WTC11 (cell line): ENCODE data around the gene FOXE1. TPM values are rescaled to one million over a fixed set of nuclear protein-coding genes. Genes with fewer than 3 reads are reported as not detected.

Source experiments
- ATAC-seq: fragments of 200-7000 bp; cut with Tn5 transposase; 2 replicates; pipeline ENCODE4 v1.10.0; 2021; ENCODE audit warnings: mild to moderate bottlenecking, moderate library complexity
- CTCF ChIA-PET: fragments of 300-600 bp; sonication (Branson Sonifier 250); formaldehyde crosslinking; loops from one replicate; lab custom pipeline; 2021; ENCODE audit warnings: antibody characterized with exemption; lab: Charles Lee
- POLR2A ChIA-PET: fragments of 350-600 bp; sonication (Branson Sonifier 250); formaldehyde crosslinking; loops from one replicate; lab custom pipeline; 2021; ENCODE audit warnings: antibody characterized with exemption; lab: Charles Lee
- DNase-seq: peaks from one replicate; pipeline ENCODE4 v3.0.0; 2021; ENCODE audit warnings: low spot score
- H3K27ac Mint-ChIP-seq: 2 replicates; pipeline ENCODE4 v1.8.0; 2021; ENCODE audit warnings: mixed read lengths
- H3K27me3 Mint-ChIP-seq: 2 replicates; pipeline ENCODE4 v1.8.0; 2021; ENCODE audit warnings: low read depth, mild to moderate bottlenecking, moderate library complexity, mixed read lengths
- H3K36me3 Mint-ChIP-seq: 2 replicates; pipeline ENCODE4 v1.8.0; 2021; ENCODE audit warnings: mixed read lengths
- H3K4me1 Mint-ChIP-seq: 2 replicates; pipeline ENCODE4 v1.8.0; 2022; ENCODE audit warnings: mixed read lengths
- H3K4me3 Mint-ChIP-seq: 2 replicates; pipeline ENCODE4 v1.8.0; 2021; ENCODE audit warnings: mild to moderate bottlenecking, moderate library complexity, mixed read lengths
- H3K9me3 Mint-ChIP-seq: 2 replicates; pipeline ENCODE4 v1.8.0; 2021; ENCODE audit warnings: mixed read lengths
- AFF4 ChIP-seq: sonication (generic); formaldehyde crosslinking; IDR thresholded peaks from 2 replicates; pipeline ENCODE4 v1.8.1; 2023; ENCODE audit warnings: mild to moderate bottlenecking, missing genetic modification reagents, borderline replicate concordance
- ATF2 ChIP-seq: sonication (generic); formaldehyde crosslinking; IDR thresholded peaks from 2 replicates; pipeline ENCODE4 v1.8.1; 2022; ENCODE audit warnings: low read depth, missing genetic modification reagents, borderline replicate concordance
- CBFB ChIP-seq: sonication (generic); formaldehyde crosslinking; IDR thresholded peaks from 2 replicates; pipeline ENCODE4 v1.8.1; 2022; ENCODE audit warnings: mild to moderate bottlenecking, low read depth, missing genetic modification reagents
- ESRRA ChIP-seq: sonication (generic); formaldehyde crosslinking; IDR thresholded peaks from 2 replicates; pipeline ENCODE4 v1.8.1; 2022; ENCODE audit warnings: mild to moderate bottlenecking, missing genetic modification reagents, borderline replicate concordance
- ETV6 ChIP-seq: sonication (generic); formaldehyde crosslinking; IDR thresholded peaks from 2 replicates; pipeline ENCODE4 v1.8.1; 2022; ENCODE audit warnings: mild to moderate bottlenecking, missing genetic modification reagents
- GABPB1 ChIP-seq: sonication (generic); formaldehyde crosslinking; IDR thresholded peaks from 2 replicates; pipeline ENCODE4 v1.8.1; 2023; ENCODE audit warnings: mild to moderate bottlenecking, missing genetic modification reagents
- MLX ChIP-seq: sonication (generic); formaldehyde crosslinking; IDR thresholded peaks from 2 replicates; pipeline ENCODE4 v1.8.1; 2023; ENCODE audit warnings: mild to moderate bottlenecking, missing genetic modification reagents, moderate library complexity
- NFATC4 ChIP-seq: fragments of 250-450 bp; sonication (Bioruptor Pico); IDR thresholded peaks from 2 replicates; pipeline ENCODE4 v1.9.0; 2021; ENCODE audit warnings: mild to moderate bottlenecking
- NR1H2 ChIP-seq: sonication (generic); formaldehyde crosslinking; IDR thresholded peaks from 2 replicates; pipeline ENCODE4 v1.9.0; 2021; ENCODE audit warnings: mild to moderate bottlenecking, moderate library complexity, missing genetic modification reagents
- PREB ChIP-seq: sonication (generic); formaldehyde crosslinking; IDR thresholded peaks from 2 replicates; pipeline ENCODE4 v1.8.1; 2022; ENCODE audit warnings: mild to moderate bottlenecking, missing genetic modification reagents, moderate library complexity, borderline replicate concordance
- PRRX2 ChIP-seq: fragments of 250-450 bp; sonication (Bioruptor Pico); IDR thresholded peaks from 2 replicates; pipeline ENCODE4 v1.8.0; 2021; ENCODE audit warnings: mild to moderate bottlenecking
- RORB ChIP-seq: fragments of 250-450 bp; sonication (Bioruptor Pico); IDR thresholded peaks from 2 replicates; pipeline ENCODE4 v1.9.0; 2021; ENCODE audit warnings: mild to moderate bottlenecking
- SMAD3 ChIP-seq: sonication (generic); formaldehyde crosslinking; IDR thresholded peaks from 2 replicates; pipeline ENCODE4 v1.8.0; 2022; ENCODE audit warnings: missing genetic modification reagents, mild to moderate bottlenecking, borderline replicate concordance
- USF1 ChIP-seq: sonication (generic); formaldehyde crosslinking; IDR thresholded peaks from 2 replicates; pipeline ENCODE4 v1.8.0; 2022; ENCODE audit warnings: mild to moderate bottlenecking, missing genetic modification reagents
- ZNF138 ChIP-seq: sonication (generic); formaldehyde crosslinking; conservative IDR thresholded peaks from 2 replicates; pipeline ENCODE4 v1.8.1; 2022; ENCODE audit warnings: mild to moderate bottlenecking, moderate library complexity, missing genetic modification reagents
- ZNF396 ChIP-seq: fragments of 250-450 bp; sonication (Bioruptor Pico); IDR thresholded peaks from 2 replicates; pipeline ENCODE4 v1.8.0; 2021; ENCODE audit warnings: mild to moderate bottlenecking, moderate library complexity, borderline replicate concordance
- total RNA-seq: library from RNA; stranded (reverse); gene quantifications from 3 replicates; pipeline ENCODE4 v1.2.3, GENCODE V29; 2021
- TF ChIP-seq, protein P1 (sequence below): fragments of 250-450 bp; sonication (Bioruptor Pico); IDR thresholded peaks from 2 replicates; pipeline ENCODE4 v1.9.0; 2021; ENCODE audit warnings: mild to moderate bottlenecking, borderline replicate concordance
- TF ChIP-seq, protein P2 (sequence below): fragments of 250-450 bp; sonication (Bioruptor Pico); IDR thresholded peaks from 2 replicates; pipeline ENCODE4 v1.9.0; 2021; ENCODE audit warnings: moderate library complexity, mild to moderate bottlenecking, inconsistent platforms, borderline replicate concordance
- TF ChIP-seq, protein P3 (sequence below): sonication (generic); formaldehyde crosslinking; IDR thresholded peaks from 2 replicates; pipeline ENCODE4 v1.8.1; 2023; ENCODE audit warnings: mild to moderate bottlenecking, missing genetic modification reagents

FOXE1 gene
- total RNA-seq, 1 experiment from 2014 or later = 0.09 TPM

DNA sequence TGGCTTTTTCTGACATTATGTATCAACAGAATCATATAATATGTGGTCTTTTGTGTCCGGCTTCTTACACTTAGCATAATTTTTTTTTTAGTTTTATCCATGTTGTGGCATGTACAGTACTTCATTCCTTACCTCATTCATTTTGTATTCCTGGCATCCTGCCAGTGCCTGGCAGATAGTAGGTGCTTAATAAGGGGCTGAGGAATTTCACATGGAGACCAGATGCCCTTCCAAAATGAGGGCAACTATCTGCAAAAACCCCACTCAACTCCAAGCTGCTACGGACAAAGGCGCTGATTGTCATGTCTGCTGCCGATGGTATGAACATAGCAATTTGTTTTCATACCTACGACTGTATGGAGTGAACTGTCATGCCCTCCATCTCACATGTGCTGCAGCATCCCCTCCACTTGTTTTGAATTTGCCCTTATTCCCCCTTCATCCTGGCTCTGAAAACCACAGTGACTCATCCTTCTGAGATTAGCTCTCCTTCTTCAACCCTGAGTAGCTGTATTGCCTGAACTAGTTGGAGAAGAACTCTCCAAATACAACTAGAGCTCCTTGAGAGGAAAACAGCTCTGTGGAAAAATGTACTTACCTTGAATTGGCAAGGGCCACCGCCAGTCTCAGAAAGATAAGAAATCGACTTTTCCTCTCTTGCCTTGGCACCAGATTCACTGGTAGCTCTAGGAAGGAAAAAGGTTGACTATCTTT, 41.3 kb upstream of the FOXE1 start:
- no peak for ATAC-seq
- ChIA-PET POLR2A (no interaction called here), CTCF (no interaction called here)
- H3K4me3 Mint-ChIP-seq = no peak overlapping the region
- peaks cover 39% of the 10 kb centered on the region for H3K27me3 Mint-ChIP-seq
- H3K4me1 Mint-ChIP-seq = peaks cover 28% of the 10 kb centered on the region
- peaks cover 6% of the 10 kb centered on the region; the same call in 1 of the 2 replicates for H3K9me3 Mint-ChIP-seq
- DNase-seq = no peak
- TF ChIP-seq MLX (no peak), PRRX2 (no peak), NR1H2 (CRISPR knock-in tag) (no peak), GABPB1 (no peak)
- no peak overlapping the region for H3K27ac Mint-ChIP-seq
- H3K36me3 Mint-ChIP-seq = no peaks in the 10 kb centered on the region

DNA sequence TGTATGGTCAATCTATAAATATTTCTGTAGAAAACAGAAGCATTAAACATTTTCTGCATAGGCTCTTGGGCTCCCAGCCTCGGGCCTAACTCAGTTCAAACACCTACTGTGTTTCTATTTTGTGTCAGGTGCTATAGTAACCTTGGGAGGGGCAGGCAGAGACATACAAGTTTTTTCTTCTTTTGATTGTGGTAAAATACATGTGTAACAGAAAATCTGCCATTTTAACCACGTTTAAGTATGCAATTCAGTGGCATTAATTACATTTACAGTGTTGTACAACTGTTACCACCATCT, 40.8 kb upstream of the FOXE1 start:
- TF ChIP-seq, protein P1, sequence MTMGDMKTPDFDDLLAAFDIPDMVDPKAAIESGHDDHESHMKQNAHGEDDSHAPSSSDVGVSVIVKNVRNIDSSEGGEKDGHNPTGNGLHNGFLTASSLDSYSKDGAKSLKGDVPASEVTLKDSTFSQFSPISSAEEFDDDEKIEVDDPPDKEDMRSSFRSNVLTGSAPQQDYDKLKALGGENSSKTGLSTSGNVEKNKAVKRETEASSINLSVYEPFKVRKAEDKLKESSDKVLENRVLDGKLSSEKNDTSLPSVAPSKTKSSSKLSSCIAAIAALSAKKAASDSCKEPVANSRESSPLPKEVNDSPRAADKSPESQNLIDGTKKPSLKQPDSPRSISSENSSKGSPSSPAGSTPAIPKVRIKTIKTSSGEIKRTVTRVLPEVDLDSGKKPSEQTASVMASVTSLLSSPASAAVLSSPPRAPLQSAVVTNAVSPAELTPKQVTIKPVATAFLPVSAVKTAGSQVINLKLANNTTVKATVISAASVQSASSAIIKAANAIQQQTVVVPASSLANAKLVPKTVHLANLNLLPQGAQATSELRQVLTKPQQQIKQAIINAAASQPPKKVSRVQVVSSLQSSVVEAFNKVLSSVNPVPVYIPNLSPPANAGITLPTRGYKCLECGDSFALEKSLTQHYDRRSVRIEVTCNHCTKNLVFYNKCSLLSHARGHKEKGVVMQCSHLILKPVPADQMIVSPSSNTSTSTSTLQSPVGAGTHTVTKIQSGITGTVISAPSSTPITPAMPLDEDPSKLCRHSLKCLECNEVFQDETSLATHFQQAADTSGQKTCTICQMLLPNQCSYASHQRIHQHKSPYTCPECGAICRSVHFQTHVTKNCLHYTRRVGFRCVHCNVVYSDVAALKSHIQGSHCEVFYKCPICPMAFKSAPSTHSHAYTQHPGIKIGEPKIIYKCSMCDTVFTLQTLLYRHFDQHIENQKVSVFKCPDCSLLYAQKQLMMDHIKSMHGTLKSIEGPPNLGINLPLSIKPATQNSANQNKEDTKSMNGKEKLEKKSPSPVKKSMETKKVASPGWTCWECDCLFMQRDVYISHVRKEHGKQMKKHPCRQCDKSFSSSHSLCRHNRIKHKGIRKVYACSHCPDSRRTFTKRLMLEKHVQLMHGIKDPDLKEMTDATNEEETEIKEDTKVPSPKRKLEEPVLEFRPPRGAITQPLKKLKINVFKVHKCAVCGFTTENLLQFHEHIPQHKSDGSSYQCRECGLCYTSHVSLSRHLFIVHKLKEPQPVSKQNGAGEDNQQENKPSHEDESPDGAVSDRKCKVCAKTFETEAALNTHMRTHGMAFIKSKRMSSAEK (CRISPR knock-in tag) = no peak
- TF ChIP-seq, protein P2, sequence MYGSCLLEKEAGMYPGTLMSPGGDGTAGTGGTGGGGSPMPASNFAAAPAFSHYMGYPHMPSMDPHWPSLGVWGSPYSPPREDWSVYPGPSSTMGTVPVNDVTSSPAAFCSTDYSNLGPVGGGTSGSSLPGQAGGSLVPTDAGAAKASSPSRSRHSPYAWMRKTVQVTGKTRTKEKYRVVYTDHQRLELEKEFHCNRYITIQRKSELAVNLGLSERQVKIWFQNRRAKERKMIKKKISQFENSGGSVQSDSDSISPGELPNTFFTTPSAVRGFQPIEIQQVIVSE (CRISPR knock-in tag) = no peak
- TF ChIP-seq RORB (CRISPR knock-in tag) (no peak), ESRRA (CRISPR knock-in tag) (no peak), SMAD3 (CRISPR knock-in tag) (no peak), ETV6 (CRISPR knock-in tag) (no peak), PREB (CRISPR knock-in tag) (no peak), USF1 (no peak), NR1H2 (CRISPR knock-in tag) (no peak), ATF2 (no peak), NFATC4 (no peak), ZNF138 (CRISPR knock-in tag) (no peak), CBFB (CRISPR knock-in tag) (no peak), PRRX2 (no peak), AFF4 (CRISPR knock-in tag) (no peak), ZNF396 (CRISPR knock-in tag) (no peak)
- TF ChIP-seq, protein P3, sequence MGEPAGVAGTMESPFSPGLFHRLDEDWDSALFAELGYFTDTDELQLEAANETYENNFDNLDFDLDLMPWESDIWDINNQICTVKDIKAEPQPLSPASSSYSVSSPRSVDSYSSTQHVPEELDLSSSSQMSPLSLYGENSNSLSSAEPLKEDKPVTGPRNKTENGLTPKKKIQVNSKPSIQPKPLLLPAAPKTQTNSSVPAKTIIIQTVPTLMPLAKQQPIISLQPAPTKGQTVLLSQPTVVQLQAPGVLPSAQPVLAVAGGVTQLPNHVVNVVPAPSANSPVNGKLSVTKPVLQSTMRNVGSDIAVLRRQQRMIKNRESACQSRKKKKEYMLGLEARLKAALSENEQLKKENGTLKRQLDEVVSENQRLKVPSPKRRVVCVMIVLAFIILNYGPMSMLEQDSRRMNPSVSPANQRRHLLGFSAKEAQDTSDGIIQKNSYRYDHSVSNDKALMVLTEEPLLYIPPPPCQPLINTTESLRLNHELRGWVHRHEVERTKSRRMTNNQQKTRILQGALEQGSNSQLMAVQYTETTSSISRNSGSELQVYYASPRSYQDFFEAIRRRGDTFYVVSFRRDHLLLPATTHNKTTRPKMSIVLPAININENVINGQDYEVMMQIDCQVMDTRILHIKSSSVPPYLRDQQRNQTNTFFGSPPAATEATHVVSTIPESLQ (CRISPR knock-in tag) = no peak
- Mint-ChIP-seq H3K27ac (no peak overlapping the region), H3K4me3 (no peak overlapping the region), H3K9me3 (peaks cover 6% of the 10 kb centered on the region; the same call in 1 of the 2 replicates), H3K4me1 (peaks cover 28% of the 10 kb centered on the region), H3K36me3 (no peaks in the 10 kb centered on the region), H3K27me3 (peaks cover 35% of the 10 kb centered on the region)
- DNase-seq (no peak), ATAC-seq (no peak)
- CTCF ChIA-PET = no interaction called here
- POLR2A ChIA-PET = no interaction called here
